Medulla oblongata (tissue), 1 donor: ENCODE results near the gene TIMP1.

Source experiments
- DNase-seq: peaks from one replicate; pipeline ENCODE4 v3.0.0-alpha.2; 2015; ENCODE audit errors: extremely low spot score

The TIMP1 gene

GRCh38 chrX:47581731-47582647 lies at the start of gene TIMP1:
TIMP1 (plus strand) TSS chrX:47582436; CDS start chrX:47583416, 980 bp downstream.
- DNase-seq, result peak; percentile 53

DNA sequence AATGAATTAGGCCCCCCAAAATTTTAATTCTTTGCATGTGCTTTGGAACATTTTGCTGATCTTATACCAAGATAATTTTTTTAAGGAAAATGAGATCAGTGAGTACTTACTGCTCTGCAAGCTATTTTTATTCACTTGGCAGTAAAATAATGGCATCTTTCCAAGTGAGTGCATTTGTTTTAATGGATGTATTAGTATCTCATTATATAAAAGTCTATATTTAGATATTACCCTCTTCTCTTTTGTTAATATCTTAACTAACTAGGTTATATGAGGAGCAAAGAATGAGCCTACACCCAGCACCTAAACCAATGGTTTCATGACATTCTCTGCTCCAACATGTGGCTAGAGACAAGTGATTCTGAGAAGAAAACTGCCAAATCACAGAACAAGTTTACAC lies 42.4 kb upstream of the TIMP1 start:
- DNase-seq, result no peak

DNA sequence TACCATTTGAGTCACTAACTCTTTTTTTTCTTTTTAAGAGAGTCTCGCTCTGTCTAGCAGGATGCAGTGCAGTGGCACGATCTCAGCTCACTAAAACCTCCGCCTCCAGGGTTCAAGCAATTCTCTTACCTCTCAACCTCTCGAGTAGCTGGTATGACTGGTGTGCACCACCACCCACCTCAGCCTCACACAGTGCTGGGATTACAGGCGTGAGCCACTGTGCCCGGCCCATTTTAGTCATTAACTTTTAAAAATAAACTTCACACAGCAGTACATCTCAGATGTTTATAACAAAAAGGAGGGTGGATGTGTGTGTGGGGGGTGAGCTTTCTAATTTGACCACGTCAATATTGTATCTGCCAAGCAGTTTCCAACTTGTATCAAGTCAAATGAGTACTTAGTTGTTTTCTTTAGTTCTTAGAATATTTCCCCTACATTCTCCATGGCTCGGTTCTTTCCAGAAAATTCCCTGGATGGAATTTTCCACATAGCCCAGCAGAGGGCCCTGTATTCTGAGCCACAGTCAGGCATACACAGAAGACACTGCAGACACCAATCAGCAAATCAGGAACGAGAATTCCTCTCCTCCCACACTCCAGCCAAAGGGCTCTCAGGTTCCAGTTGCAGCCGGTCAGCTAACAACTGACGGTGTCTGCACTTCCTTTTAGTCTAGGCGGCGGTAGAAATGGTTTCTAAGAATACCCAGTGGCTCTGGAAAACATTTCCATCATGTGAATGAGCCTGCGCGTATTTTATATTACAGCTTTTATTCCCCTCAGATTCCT lies 41.3 kb upstream of the TIMP1 start:
- peak; percentile 95 for DNase-seq

DNA sequence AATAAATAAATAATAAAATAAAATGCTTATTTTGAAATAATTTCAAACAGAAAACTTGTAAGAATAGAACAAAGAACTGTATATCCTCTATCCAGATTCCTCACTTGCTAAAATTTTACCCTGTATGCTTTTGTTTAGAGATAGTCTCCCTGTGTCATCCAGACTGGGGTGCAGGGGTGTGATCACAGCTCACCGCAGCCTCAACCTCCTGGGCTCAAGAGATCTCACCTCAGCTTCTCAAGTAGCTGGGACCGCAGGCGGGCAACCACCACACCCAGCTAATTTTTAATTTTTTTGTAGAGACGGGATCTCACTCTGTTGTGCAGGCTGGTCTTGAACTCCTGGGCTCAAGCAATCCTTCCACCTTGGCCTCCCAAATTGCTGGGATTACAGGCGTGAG lies 38.7 kb upstream of the TIMP1 start:
- DNase-seq, result no peak

DNA sequence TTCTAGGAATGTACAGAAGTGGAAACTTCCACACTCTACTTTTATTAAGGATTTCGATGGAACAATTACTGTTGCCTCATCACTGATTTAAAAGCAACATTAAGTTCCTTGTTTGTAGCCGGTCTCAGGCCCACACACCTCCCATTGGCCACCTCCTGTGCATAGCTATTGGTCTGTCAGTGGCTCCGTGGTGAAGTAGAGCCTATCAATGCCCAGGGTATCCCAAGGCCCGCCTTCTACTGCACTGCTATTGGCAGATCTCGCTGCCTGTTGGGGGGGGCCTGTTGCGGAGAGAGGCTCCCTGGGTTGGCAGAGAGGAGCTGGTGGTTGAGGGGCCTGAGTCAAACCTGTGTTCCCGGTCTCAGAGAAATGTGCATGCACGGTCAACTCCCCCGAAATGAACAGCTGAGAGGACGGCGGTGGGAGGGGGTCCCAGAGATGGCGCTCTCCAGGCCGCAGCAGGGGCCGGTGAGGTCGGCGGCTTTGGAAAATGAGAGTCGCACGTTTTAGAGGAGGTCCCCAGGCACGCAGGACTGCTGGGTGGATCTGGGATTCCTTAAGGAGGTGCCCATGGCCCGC lies 26.1 kb upstream of the TIMP1 start:
- DNase-seq, result peak; percentile 94

DNA sequence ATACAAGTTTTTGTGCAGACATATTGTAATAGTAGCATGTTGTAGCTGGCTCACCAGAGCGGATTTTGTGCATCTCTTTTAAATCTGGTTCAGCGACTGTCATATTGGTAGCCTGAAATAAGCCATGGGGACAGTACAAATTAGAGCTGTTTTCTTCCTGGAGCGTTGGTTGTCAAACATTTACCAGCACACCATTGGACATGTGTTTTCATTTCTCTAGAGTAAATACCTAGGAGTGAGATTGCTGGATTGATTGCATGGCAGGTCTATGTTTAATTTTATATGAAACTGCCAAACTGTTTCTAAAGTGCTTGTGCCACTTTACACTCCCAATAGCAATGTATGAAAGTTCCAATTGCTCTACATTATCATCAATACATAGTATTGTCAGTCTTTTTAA lies 23.8 kb upstream of the TIMP1 start:
- no peak for DNase-seq

- DNase-seq, result no peak
These were observed 21.9 kb upstream of the TIMP1 start for GRCh38 chrX:47560179-47560933.

- peak; percentile 99 for DNase-seq
These were observed 21.1 kb upstream of the TIMP1 start, which contains the start of gene ARAF for GRCh38 chrX:47560934-47561658. ARAF (plus strand) TSS chrX:47561205; CDS start chrX:47562968, 1,763 bp downstream.

- DNase-seq, result no peak
These were observed 20.5 kb upstream of the TIMP1 start for GRCh38 chrX:47561659-47562151.

GRCh38 chrX:47562615-47563243 lies 19.5 kb upstream of the TIMP1 start:
- DNase-seq, result no peak

- no peak for DNase-seq
These were observed 18.4 kb upstream of the TIMP1 start for GRCh38 chrX:47563801-47564315.

- no peak for DNase-seq
These were observed 17.7 kb upstream of the TIMP1 start for GRCh38 chrX:47564438-47565085.

- no peak for DNase-seq
These were observed 15.4 kb upstream of the TIMP1 start for GRCh38 chrX:47566841-47567240.

GRCh38 chrX:47568656-47569295 lies 13.5 kb upstream of the TIMP1 start:
- DNase-seq, result no peak

- no peak for DNase-seq
These were observed 11.4 kb upstream of the TIMP1 start for GRCh38 chrX:47570794-47571193.

DNA sequence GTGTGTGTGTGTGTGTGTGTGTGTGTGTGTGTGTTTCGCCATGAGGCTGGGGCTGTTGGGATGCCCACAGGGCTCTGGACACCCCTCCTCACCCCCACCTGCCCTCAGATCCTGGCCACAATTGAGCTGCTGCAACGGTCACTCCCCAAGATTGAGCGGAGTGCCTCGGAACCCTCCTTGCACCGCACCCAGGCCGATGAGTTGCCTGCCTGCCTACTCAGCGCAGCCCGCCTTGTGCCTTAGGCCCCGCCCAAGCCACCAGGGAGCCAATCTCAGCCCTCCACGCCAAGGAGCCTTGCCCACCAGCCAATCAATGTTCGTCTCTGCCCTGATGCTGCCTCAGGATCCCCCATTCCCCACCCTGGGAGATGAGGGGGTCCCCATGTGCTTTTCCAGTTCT lies 11.0 kb upstream of the TIMP1 start:
- DNase-seq, result no peak

DNA sequence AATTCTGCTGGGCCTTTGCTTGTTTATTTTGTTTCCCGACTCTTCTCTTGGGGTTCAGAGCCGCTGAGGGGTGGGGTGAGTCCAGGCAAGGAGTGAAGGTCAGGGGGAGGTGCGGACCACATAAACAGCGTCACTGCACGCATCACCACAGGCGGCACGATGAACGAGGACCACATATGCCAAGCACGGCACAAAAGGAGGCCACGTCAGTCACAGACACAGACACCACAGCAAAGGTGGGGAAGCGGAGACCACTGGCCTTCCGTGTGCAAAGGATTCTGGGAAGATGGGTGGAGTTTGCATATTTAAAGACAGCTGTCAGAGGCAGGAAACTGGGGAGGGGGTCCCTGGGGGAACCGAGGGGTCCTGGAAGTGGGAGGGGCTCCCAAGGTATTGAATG lies 10.3 kb upstream of the TIMP1 start:
- DNase-seq, result no peak

- DNase-seq, result no peak
These were observed 9.4 kb upstream of the TIMP1 start for GRCh38 chrX:47572773-47573340.
